ENCODE results near the gene ENOX1. TPM values are rescaled to one million over a fixed set of nuclear protein-coding genes. Genes with fewer than 3 reads are reported as not detected.
A peak's percentile ranks its signal among the peaks of the same experiment; 100 is the strongest.

Gene ENOX1
- total RNA-seq, 1 experiment from 2014 or later = 0.95 TPM

DNA sequence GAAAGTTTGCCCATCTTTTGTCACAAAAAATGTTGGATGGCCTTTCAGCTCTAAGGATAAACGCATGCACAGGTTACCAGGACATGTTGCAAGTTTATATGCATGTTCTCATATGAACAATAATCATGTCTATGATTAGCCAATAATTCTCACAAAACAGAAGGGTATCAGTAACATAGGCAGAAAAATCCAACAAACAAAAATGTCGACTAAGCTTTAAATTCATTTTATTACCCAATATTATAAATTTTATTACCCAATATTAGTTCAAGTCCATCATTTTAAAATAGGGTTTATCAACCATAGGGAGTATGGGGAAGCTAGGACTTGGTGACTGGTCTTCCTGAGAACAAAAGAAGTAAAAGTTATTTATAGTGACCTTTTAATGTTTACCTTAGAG is 93.1 kb downstream of the ENOX1 start:
- H2AFZ ChIP-seq (ENCODE audit: low read length) = no peak overlapping the region
- H3K36me3 ChIP-seq (ENCODE audit: low read depth, low read length) = no peaks in the 10 kb centered on the region
- POLR2A ChIA-PET (ENCODE audit: unreplicated experiment) = interaction anchor here (0.6 kb wide), 1 partner anchor 187 kb away, joined by 11 read pairs; no protein-coding TSS in a partner anchor
- H3K27ac ChIP-seq (ENCODE audit: low read length) = no peak overlapping the region
- no peak overlapping the region for H3K4me3 ChIP-seq (ENCODE audit: low read length)
- BruUV-seq (replicated peaks) = no TSS peak
- CTCF ChIA-PET = interaction anchor here (0.7 kb wide), 1 partner anchor 15 kb away, joined by 8 read pairs; no protein-coding TSS in a partner anchor
- no peaks in the 10 kb centered on the region for H3K27me3 ChIP-seq (ENCODE audit: low read length)
- H3K9ac ChIP-seq (ENCODE audit: low read length) = no peak overlapping the region
- intact Hi-C loops (cut with micrococcal nuclease) = no loop called here
- H3K79me2 ChIP-seq (ENCODE audit: low read length) = no peaks in the 10 kb centered on the region
- no peak for ATAC-seq
- no peaks in the 10 kb centered on the region for H3K9me3 ChIP-seq (ENCODE audit: low read length)
- H4K20me1 ChIP-seq (ENCODE audit: low read length) = no peaks in the 10 kb centered on the region
- TF ChIP-seq EZH2 (IDR thresholded peaks at IDR 0.05; ENCODE audit: low read length, unreplicated experiment) = no peak
- TF ChIP-seq, protein P1, sequence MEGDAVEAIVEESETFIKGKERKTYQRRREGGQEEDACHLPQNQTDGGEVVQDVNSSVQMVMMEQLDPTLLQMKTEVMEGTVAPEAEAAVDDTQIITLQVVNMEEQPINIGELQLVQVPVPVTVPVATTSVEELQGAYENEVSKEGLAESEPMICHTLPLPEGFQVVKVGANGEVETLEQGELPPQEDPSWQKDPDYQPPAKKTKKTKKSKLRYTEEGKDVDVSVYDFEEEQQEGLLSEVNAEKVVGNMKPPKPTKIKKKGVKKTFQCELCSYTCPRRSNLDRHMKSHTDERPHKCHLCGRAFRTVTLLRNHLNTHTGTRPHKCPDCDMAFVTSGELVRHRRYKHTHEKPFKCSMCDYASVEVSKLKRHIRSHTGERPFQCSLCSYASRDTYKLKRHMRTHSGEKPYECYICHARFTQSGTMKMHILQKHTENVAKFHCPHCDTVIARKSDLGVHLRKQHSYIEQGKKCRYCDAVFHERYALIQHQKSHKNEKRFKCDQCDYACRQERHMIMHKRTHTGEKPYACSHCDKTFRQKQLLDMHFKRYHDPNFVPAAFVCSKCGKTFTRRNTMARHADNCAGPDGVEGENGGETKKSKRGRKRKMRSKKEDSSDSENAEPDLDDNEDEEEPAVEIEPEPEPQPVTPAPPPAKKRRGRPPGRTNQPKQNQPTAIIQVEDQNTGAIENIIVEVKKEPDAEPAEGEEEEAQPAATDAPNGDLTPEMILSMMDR (conservative IDR thresholded peaks at IDR 0.05; ENCODE audit: low read depth, low read length) = no peak
- TF ChIP-seq EZH2phosphoT487 (IDR thresholded peaks at IDR 0.05; ENCODE audit: borderline replicate concordance, low read length) = no peak
- H3K4me1 ChIP-seq (ENCODE audit: insufficient read depth, low read length) = no peaks in the 10 kb centered on the region
- H3K4me2 ChIP-seq (ENCODE audit: low read length) = no peak overlapping the region
- DNase-seq = no peak
- H3F3A ChIP-seq (ENCODE audit: low read length, unreplicated experiment) = no peaks in the 10 kb centered on the region
- H3K9me2 ChIP-seq (replicated peaks; ENCODE audit: low read length) = no peaks in the 10 kb centered on the region

DNA sequence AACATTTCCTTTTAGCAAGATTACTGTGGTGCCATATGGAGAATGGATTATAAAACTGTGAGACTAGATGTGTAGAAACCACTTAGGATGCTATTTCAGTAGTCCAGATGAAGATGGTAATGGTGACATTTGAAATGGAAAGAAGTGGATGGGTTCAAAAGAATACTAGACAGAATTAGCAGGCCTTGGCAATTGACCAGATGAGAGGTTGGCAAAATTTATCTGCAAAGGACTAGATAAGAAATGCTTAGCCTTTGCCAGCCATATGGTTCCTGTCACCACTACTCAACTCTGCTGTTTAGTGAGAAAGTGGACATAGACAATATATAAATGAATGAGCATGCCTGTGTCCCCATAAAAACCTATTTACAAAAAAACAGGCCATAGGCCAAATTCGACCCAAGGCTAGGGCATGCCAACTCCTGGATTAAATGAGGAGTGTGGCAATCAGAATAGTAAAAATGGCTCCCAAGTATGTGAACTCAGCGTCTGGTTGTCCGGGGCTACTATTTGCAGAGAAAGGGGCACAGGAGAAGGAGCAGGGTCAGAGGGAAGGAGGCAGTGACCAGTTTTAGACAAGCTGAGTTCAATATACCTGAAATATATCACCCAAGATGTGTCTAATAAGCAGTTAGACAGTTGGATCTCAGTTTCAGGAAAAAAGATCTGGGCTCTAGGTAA is 98.4 kb downstream of the ENOX1 start:
- ChIA-PET POLR2A (ENCODE audit: unreplicated experiment) (no interaction called here), CTCF (no interaction called here)
- Histone ChIP-seq H3K4me3 (ENCODE audit: low read length) (no peak overlapping the region), H4K20me1 (ENCODE audit: low read length) (no peaks in the 10 kb centered on the region), H3K4me2 (ENCODE audit: low read length) (no peak overlapping the region), H3K27ac (ENCODE audit: low read length) (no peak overlapping the region), H2AFZ (ENCODE audit: low read length) (no peak overlapping the region), H3K9ac (ENCODE audit: low read length) (no peak overlapping the region), H3K36me3 (ENCODE audit: low read depth, low read length) (no peaks in the 10 kb centered on the region), H3K9me2 (replicated peaks; ENCODE audit: low read length) (no peaks in the 10 kb centered on the region), H3K27me3 (ENCODE audit: low read length) (no peaks in the 10 kb centered on the region), H3K79me2 (ENCODE audit: low read length) (no peaks in the 10 kb centered on the region), H3K9me3 (ENCODE audit: low read length) (no peaks in the 10 kb centered on the region), H3F3A (ENCODE audit: low read length, unreplicated experiment) (no peaks in the 10 kb centered on the region), H3K4me1 (ENCODE audit: insufficient read depth, low read length) (peaks cover 14% of the 10 kb centered on the region)
- ATAC-seq (no peak), DNase-seq (no peak)
- intact Hi-C loops (cut with micrococcal nuclease) = loop anchor here (10.0 kb wide), 1 partner anchor 96 kb away; the partner anchor contains the start of gene ENOX1
- no TSS peak for BruUV-seq (replicated peaks)
- TF ChIP-seq EZH2phosphoT487 (IDR thresholded peaks at IDR 0.05; ENCODE audit: borderline replicate concordance, low read length) (no peak), EZH2 (IDR thresholded peaks at IDR 0.05; ENCODE audit: low read length, unreplicated experiment) (no peak)
- TF ChIP-seq, protein P1 (conservative IDR thresholded peaks at IDR 0.05; ENCODE audit: low read depth, low read length) = no peak

DNA sequence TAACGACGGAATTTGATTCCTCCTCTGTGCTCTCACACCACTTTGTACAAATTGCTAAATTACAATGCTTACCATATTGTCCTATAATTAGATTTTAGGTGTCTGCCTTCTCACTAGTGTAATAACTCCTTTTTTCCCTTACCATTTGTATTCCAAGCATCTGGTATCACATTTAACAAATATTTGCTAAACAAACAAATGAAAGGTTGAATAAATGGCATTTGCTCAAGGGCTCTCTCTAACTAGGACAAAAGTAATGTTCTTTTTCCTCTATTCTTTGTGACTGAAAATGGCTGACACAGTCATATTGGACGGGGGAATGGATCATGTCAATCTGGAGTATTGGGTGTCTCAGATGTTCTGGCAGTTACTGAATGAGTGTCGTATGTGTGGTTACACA is 99.7 kb downstream of the ENOX1 start:
- CTCF ChIA-PET = no interaction called here

More for the DNA sequence above, 99.7 kb downstream of the ENOX1 start:
- H3K4me1 ChIP-seq (ENCODE audit: insufficient read depth, low read length) = peaks cover 14% of the 10 kb centered on the region
- H3K27me3 ChIP-seq (ENCODE audit: low read length) = no peaks in the 10 kb centered on the region
- no peaks in the 10 kb centered on the region for H3K9me2 ChIP-seq (replicated peaks; ENCODE audit: low read length)
- no peak overlapping the region; the same call in 1 of the 2 replicates for H3K9ac ChIP-seq (ENCODE audit: low read length)
- BruUV-seq (replicated peaks) = no TSS peak
- DNase-seq = peak; percentile 11
- H3K4me2 ChIP-seq (ENCODE audit: low read length) = peak overlapping the region; percentile 81
- peak; percentile 69 for ATAC-seq
- intact Hi-C loops (cut with micrococcal nuclease) = loop anchor here (10.0 kb wide), 1 partner anchor 98 kb away; the partner anchor contains the start of gene ENOX1
- H3K79me2 ChIP-seq (ENCODE audit: low read length) = no peaks in the 10 kb centered on the region
- no peaks in the 10 kb centered on the region for H4K20me1 ChIP-seq (ENCODE audit: low read length)
- no peaks in the 10 kb centered on the region for H3F3A ChIP-seq (ENCODE audit: low read length, unreplicated experiment)
- TF ChIP-seq EZH2 (IDR thresholded peaks at IDR 0.05; ENCODE audit: low read length, unreplicated experiment) (no peak), EZH2phosphoT487 (IDR thresholded peaks at IDR 0.05; ENCODE audit: borderline replicate concordance, low read length) (no peak)
- TF ChIP-seq, protein P1 (conservative IDR thresholded peaks at IDR 0.05; ENCODE audit: low read depth, low read length) = no peak
- peak overlapping the region; percentile 53; the same call in 1 of the 2 replicates for H2AFZ ChIP-seq (ENCODE audit: low read length)
- peak overlapping the region; percentile 45; the same call in 1 of the 2 replicates for H3K4me3 ChIP-seq (ENCODE audit: low read length)
- peak overlapping the region; percentile 50 for H3K27ac ChIP-seq (ENCODE audit: low read length)
- H3K9me3 ChIP-seq (ENCODE audit: low read length) = no peaks in the 10 kb centered on the region
- H3K36me3 ChIP-seq (ENCODE audit: low read depth, low read length) = no peaks in the 10 kb centered on the region
- POLR2A ChIA-PET (ENCODE audit: unreplicated experiment) = no interaction called here
